Activated naive CD8-positive, alpha-beta T cell treated with anti-CD3 and anti-CD28 coated beads, Interleukin-2, amount 50 U/mL, for 16 hours (primary cell): Measurements from ENCODE around the gene HENMT1.

Experiments
- DNase-seq: peaks from one replicate; pipeline ENCODE4 v3.0.0-alpha.2; 2020; ENCODE audit warnings: low read depth, low spot score

The HENMT1 gene

DNA sequence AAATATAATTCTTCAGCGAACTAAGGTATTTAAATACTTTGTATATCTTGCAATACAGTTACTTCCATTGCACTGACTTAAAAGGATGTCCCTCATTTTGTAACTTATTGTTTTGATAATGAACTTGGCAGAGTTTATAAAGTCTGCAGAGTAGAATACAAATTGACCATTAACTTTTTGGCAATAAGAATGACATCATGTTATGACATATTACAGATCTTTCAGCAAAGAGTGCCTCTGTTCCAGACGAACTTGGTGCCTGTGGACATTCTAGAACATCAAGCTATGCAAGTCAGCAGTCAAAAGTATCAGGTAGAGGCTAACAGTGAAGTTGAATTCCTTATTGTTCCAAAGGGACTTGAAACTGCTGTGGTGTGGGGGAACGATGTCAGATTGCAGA is 32.9 kb downstream of the HENMT1 start:
- DNase-seq, result no peak

DNA sequence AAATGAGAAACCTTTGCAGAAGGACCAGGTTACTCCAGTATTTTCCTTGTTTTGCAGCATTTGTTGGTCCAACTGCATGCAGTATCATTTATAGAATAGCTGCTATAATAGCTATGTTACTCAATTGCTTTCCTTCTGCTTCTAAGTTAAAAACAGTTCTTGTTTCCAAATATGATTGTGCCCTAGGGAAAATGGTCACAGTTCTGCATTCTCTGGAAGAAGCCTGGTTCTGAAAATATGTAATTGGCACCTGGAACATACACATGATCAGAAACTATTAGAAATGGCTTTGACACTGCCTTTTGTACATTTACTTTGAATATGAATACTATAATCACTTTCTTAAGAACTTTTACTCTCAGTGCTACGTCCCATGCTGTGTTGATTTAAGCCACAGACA is 33.6 kb downstream of the HENMT1 start:
- no peak for DNase-seq

DNA sequence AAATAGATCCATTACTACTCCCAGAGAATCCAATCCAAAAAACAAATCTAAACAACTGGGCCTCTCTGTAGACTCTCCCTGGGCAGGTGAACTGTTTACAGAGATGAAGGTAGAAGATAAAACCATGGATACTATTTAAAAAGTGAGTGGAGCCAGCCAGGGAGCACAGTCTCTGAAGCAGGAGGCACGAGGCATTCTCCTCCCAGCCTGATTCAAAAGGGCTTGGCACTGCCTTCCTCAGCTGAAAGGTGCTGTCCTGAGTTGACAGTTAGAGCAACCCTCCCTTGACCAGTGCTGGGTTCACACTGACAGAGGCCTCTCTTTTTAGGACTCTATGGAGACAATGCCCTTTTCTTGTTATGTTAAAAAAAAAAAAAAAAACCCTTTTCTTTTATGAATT is 36.8 kb downstream of the HENMT1 start:
- DNase-seq, result no peak

DNA sequence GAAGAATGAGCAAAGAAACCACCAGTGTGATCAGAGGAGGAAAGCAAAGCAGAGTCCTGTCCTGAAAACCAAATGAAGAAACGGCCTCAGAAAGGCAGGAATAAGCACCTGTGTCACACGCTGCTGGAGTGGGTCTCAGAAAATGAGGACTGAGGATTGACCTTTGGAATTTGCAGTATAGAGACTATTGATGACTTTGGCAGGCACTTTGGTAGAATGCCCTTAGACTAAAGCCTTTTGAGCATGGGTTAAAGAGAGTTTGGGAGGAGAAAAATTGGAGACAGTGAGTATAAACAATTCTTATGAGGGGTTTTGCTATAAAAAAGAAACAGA is 43.2 kb downstream of the HENMT1 start:
- DNase-seq, result no peak

DNA sequence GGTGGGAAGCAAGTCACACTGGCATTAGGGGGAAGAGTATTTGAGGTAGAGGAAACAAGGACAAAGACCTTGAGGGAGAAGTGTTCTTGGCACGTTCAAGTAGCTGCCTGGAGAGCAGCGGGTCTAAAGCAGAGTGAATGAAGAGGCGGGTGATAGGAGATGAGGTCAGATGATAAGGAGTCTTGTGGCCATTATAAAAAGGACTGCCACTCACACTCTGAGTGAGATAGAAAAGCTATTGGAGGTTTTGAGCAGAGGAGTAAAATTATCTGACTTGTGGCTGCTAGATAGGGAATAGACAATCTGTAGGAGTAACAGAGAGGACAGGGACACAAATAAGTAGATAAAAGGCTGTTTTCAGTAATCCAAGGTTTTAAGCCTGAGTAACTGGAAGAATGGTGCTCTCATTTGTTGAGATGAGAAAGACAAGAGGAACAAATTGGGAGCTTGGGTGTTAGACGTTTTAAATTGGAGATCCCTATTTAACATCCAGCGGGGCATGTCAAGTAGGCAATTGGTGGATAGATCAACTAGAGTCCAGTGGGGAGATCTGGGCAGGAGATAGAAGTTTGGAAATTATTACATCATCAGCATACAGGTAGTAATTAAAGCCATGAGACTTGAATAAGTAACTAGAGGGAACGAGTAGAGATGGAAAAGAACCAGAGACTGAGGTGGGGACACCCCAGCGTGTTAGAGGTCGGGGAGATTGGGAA is 43.7 kb downstream of the HENMT1 start:
- DNase-seq, result no peak

DNA sequence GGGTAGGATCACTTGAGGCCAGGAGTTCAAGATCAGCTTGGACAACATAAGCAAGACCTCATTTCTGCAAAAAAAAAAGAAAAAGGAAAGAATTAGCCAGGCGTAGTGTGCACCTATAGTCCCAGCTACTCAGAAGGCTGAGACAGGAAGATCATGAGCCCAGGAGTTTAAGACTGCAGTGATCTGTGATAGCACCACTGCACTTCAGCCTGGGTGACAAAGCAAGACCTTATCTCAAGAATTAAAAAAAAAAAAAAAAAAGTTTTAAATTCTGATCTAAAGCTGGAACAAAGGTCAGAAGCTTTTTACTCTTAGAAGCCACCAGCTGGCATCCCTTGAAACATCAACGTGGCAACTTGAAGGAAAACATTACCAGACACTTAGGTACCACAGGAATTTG is 45.3 kb downstream of the HENMT1 start:
- DNase-seq, result no peak

DNA sequence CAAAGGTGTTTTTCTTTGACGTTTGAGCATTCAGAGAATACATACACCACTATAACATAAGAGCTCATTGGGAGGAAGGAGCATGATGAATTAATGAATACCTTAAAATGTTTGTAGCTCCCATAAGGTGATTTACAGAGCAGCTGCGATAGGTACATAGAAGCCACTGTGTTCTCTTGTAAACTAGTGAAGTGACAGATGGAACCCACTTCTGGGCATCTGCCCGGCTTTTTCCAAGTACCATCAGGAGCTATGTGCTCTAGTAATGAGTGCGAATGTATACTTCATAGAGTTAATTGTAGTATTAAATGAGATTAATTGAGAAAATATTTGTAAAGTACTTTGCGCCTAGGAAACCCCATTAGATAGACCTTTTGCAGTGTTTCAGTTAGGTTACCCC is 48.4 kb downstream of the HENMT1 start:
- DNase-seq, result no peak

DNA sequence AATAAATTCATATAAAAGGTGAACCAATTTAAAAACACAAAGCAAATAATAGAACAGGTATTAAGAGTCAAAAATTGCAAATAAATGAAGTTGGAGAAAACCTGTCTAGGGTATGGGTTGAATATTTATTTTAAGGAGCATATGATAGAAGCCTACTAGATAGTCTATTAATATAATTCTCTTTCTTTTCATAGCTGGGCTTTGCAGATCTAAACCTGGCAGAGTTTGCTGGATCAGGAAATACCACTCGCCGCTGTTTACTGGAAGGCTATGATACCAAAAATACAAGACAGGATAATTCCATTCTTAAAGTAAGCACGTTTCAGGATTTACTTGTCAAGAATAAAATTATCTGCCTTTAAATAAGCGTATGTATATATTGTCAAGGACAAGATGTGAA is 48.9 kb downstream of the HENMT1 start:
- no peak for DNase-seq

DNA sequence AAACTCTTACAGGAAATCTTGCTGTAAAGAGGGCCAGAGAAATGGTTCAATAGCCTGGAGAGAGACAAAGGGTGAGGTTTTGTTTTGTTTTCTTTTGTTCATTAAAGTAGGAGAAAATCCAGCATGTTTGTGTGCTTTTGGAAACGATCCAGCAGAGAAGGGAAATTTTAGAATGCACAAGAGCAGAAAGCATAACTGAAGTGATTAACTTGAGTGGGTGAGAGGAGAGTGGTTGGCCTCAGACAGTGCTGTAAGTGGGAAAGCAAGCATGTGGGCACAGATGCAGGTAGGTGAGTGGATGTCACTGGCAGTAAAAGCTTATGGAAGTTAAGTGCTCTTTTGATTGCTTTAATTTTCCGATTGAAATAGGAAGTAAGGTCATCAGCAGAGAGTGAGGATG is 50.8 kb downstream of the HENMT1 start:
- DNase-seq, result no peak

DNA sequence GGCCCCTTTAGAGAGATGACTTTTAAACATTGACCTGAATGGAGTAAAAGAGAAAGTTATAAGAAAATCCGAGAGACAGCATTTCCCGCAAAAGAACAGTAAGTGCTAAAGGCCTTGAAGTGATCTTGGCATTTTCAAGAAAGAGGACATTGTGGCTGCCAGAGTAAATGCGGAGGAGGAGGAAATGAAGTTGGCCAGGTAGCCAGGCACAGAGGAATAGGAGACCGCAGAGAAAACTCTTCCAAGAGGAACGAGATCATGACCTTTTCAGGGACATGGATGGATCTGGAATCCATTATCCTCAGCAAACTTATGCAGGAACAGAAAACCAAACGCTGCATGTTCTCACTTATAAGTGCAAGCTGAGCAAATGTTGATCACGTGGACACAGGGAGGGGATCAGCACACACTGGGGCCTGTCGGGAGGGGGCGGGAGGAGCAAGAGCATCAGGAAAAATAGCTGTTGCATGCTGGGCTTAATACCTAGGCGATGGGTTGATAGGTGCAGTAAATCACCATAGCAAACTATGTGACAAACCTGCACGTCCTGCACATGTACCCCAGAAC is 51.3 kb downstream of the HENMT1 start:
- no peak for DNase-seq

DNA sequence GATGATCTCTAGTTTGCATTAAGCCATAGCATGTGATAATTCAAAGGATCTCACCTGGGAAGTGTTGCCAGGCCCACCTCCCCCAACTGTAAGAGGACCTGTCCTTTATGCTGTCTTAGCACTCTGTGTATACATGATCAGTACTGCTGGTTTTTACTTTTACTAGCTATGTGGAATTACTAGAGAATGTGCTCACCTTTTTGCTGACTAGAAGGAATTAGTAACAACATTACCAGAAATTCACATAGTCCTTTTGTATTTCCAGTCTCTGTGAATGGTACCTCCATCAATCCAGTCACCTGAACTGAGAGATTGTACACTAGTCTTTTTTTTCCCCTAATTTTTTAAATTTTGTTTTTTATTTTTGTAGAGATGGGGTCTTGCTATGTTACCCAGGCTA is 54.4 kb downstream of the HENMT1 start:
- no peak for DNase-seq

DNA sequence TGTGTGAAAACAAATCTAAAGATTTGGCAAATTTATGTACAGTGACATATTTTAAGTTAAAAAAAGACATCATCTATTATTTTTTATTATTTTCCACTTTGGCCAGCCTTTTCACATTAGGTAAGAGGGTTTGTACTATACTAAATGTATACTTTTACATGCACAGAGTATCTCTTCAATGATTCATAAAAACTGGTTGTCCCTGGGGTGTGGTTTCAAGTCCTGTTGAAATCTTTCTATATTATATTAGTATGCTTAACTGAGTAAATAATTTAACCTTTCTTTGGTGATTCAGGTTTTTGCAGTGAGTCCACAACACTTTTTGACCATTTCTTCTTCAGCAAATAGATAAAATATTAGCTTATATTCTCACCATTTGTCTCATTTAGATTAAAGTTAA is 55.3 kb downstream of the HENMT1 start:
- DNase-seq, result no peak

DNA sequence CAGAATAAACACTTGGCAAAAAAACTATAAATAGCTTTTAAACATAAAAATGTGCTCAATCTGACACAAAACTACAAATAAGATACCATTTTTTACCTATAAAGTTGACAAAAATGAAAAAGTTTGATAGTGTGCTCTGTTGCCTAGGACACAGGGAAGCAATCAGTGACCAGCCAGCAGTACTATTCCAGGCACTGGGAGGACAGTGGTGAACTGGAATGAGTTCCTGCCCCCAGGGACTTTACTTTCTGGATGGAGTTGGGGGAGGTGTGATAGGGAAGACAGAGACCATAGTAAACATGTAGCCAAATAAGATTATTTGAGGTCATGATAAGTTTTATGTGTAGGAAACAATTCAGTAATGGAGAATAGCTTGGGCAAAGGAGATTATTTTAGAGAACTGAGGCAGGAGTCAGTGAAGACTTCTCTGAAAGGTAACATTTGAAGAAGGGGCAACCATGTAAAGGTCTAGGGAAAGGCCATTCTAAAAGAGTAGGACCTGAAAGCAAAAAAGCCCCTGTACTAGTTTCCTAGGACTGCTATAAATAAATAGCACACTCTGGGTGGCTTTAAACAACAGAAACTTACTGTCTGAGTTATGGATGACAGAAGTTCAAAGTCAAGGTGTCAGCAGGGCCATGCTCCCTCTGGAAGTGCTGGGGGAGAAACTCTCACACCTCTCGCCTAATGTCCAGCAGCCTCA is 59.0 kb downstream of the HENMT1 start:
- DNase-seq, result no peak

DNA sequence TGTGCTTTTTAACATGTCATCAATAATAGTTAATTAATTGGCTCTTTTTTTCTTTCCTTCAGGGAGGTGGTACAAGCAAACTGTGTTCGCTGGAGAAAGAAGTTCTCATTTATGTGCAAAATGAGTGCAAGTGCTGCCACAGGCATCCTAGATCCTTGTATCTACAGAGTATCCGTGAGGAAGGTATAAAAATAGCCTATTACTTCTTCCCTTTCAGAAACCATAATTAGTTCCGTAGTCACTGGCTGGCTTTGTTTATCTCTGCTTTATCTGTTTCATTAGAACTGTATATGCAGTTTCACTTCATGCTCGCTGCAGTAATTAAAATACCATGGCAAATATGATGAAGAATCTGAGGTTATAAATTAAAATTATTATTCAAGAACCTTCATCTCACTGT is 60.4 kb downstream of the HENMT1 start:
- no peak for DNase-seq

DNA sequence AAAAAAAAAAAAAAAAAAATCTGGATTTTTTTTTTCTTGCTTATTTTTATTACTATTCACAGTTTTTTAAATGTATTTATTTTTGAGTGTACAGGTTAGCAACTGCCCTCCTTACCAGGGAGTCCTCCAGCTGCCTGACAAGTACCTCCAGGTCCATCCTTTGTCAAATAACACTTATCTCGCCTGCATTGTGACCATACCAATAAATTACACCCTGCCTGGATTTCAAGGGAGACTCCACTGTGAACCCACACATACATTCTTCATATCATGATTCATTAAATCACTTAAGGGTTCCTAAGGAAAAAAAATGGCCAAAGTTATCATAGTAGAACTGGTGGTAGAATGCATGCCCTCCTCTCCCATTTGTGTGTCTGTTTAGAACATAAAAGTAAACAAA is 62.6 kb downstream of the HENMT1 start:
- DNase-seq, result no peak
